K562 (cell line): ENCODE results near the gene OTULINL. TPM values are rescaled to one million over a fixed set of nuclear protein-coding genes. Genes with fewer than 3 reads are reported as not detected.

Experiments used
- CSDE1 ChIP-seq, 2 experiments: fragments of 450-650 bp; IDR thresholded peaks; 2 replicates each; pipeline ENCODE4 v1.6.1; 2016; ENCODE audit warnings: mild to moderate bottlenecking in 1 of 2
- FOS ChIP-seq: IDR thresholded peaks from 3 replicates; pipeline ENCODE4 v1.6.1; 2011; ENCODE audit not compliant: insufficient read length; ENCODE audit errors: extremely low read depth
- WHSC1 ChIP-seq: IDR thresholded peaks from one replicate; pipeline ENCODE4 v1.6.1; 2012; ENCODE audit warnings: low read length, control low read depth, inconsistent platforms
- ZNF431 ChIP-seq: sonication (generic); formaldehyde crosslinking; IDR thresholded peaks from 2 replicates; pipeline ENCODE4 v1.8.0; 2022; ENCODE audit warnings: mild to moderate bottlenecking, missing genetic modification reagents
- ZNF696 ChIP-seq: fragments of 250-450 bp; sonication (Bioruptor Pico); conservative IDR thresholded peaks from 2 replicates; pipeline ENCODE4 v1.4.0; 2020; ENCODE audit warnings: mild to moderate bottlenecking, moderate library complexity
- ZNF780A ChIP-seq: fragments of 250-450 bp; sonication (Bioruptor Pico); IDR thresholded peaks from 2 replicates; pipeline ENCODE4 v1.5.0; 2021; ENCODE audit warnings: mild to moderate bottlenecking
- polyA plus RNA-seq, 8 experiments: library from polyadenylated mRNA; depleted of rRNA in 4 of 8; stranded (reverse) in 5 of 8; unstranded in 3 of 8; fragments of >200 nt; fragmentation: Nextera tagmentation in 2 of 8; fragmentation: Illumina TruSeq in 1 of 8; extraction: Ambion mirVana in 2 of 8; extraction: Trizol in 1 of 8; gene quantifications; 2 replicates each; pipeline versions ENCODE4 v1.2.1 to v1.2.3, GENCODE V29; 2011 to 2014; ENCODE audit warnings: inconsistent platforms in 1 of 8, missing spikeins in 1 of 8
- total RNA-seq, 7 experiments: library from RNA; depleted of rRNA in 6 of 7; stranded (reverse); fragments of >200 nt in 6 of 7; fragmentation: Illumina TruSeq in 2 of 7; extraction: Trizol in 2 of 7; gene quantifications; 2 replicates each; pipeline versions ENCODE4 v1.2.1 to v1.2.3, GENCODE V29; 2011 to 2021; ENCODE audit warnings: low replicate concordance in 1 of 7
- TF ChIP-seq, protein P1 (sequence below): fragments of 250-450 bp; sonication (Bioruptor Pico); IDR thresholded peaks from 2 replicates; pipeline ENCODE4 v1.5.0; 2022; ENCODE audit warnings: mild to moderate bottlenecking
- TF ChIP-seq, protein P2 (sequence below): fragments of 250-450 bp; sonication (Bioruptor Pico); IDR thresholded peaks from 2 replicates; pipeline ENCODE4 v1.4.0; 2020; ENCODE audit warnings: borderline replicate concordance
- TF ChIP-seq, protein P3 (sequence below), 2 experiments: fragments of 450-650 bp in 1 of 2; IDR thresholded peaks; 2 replicates each; pipeline ENCODE4 v1.6.1; 2011 to 2017; ENCODE audit warnings: low read depth in 2 of 2, antibody characterized with exemption in 1 of 2, borderline replicate concordance in 1 of 2, low read length in 1 of 2, mild to moderate bottlenecking in 1 of 2, mixed read lengths in 1 of 2; ENCODE audit not compliant: control insufficient read depth in 1 of 2

The OTULINL gene
- total and polyA plus RNA-seq, 9 of the 15 experiments (the other 6 are each of a cell fraction or from before 2014, with no cell fraction given) = 0.13 to 0.18 TPM; not detected in 7

DNA sequence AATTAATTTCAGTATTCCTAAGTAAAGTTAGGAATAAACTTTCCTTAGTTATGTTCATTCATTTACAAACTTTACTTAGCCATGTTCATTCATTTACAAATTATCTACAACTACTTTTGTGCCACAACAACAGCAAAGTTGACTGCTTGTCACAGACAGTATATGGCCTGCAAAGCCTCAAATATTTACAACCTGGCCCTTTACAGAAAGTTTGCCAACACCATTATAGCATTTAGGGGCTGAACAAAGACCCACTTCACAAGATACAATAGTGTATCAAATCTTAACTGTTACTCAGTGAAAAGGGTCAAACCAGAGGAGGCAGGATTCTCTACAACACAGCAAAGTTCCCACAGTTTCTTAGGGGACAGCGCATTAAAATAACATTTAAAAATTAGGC is 9.7 kb upstream of the OTULINL start (continued):
- no peak for TF ChIP-seq ZNF696 (CRISPR knock-in tag)
- TF ChIP-seq ZNF431 (CRISPR knock-in tag) = no peak
- TF ChIP-seq, protein P1, sequence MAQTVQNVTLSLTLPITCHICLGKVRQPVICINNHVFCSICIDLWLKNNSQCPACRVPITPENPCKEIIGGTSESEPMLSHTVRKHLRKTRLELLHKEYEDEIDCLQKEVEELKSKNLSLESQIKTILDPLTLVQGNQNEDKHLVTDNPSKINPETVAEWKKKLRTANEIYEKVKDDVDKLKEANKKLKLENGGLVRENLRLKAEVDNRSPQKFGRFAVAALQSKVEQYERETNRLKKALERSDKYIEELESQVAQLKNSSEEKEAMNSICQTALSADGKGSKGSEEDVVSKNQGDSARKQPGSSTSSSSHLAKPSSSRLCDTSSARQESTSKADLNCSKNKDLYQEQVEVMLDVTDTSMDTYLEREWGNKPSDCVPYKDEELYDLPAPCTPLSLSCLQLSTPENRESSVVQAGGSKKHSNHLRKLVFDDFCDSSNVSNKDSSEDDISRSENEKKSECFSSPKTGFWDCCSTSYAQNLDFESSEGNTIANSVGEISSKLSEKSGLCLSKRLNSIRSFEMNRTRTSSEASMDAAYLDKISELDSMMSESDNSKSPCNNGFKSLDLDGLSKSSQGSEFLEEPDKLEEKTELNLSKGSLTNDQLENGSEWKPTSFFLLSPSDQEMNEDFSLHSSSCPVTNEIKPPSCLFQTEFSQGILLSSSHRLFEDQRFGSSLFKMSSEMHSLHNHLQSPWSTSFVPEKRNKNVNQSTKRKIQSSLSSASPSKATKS (CRISPR knock-in tag) = no peak
- TF ChIP-seq CSDE1 (IDR thresholded peaks at IDR 0.05) = no peak
- TF ChIP-seq WHSC1 = no peak
- TF ChIP-seq, protein P2, sequence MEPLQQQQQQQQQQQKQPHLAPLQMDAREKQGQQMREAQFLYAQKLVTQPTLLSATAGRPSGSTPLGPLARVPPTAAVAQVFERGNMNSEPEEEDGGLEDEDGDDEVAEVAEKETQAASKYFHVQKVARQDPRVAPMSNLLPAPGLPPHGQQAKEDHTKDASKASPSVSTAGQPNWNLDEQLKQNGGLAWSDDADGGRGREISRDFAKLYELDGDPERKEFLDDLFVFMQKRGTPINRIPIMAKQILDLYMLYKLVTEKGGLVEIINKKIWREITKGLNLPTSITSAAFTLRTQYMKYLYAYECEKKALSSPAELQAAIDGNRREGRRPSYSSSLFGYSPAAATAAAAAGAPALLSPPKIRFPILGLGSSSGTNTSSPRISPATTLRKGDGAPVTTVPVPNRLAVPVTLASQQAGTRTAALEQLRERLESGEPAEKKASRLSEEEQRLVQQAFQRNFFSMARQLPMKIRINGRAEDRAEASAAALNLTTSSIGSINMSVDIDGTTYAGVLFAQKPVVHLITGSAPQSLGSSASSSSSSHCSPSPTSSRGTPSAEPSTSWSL (CRISPR knock-in tag) = no peak
- TF ChIP-seq, protein P3, sequence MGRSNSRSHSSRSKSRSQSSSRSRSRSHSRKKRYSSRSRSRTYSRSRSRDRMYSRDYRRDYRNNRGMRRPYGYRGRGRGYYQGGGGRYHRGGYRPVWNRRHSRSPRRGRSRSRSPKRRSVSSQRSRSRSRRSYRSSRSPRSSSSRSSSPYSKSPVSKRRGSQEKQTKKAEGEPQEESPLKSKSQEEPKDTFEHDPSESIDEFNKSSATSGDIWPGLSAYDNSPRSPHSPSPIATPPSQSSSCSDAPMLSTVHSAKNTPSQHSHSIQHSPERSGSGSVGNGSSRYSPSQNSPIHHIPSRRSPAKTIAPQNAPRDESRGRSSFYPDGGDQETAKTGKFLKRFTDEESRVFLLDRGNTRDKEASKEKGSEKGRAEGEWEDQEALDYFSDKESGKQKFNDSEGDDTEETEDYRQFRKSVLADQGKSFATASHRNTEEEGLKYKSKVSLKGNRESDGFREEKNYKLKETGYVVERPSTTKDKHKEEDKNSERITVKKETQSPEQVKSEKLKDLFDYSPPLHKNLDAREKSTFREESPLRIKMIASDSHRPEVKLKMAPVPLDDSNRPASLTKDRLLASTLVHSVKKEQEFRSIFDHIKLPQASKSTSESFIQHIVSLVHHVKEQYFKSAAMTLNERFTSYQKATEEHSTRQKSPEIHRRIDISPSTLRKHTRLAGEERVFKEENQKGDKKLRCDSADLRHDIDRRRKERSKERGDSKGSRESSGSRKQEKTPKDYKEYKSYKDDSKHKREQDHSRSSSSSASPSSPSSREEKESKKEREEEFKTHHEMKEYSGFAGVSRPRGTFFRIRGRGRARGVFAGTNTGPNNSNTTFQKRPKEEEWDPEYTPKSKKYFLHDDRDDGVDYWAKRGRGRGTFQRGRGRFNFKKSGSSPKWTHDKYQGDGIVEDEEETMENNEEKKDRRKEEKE (IDR thresholded peaks at IDR 0.05; ENCODE audit: borderline replicate concordance in 1 of 2, control insufficient read depth in 1 of 2, low read depth in 2 of 2, low read length in 1 of 2) = no peak
- no peak for TF ChIP-seq ZNF780A (CRISPR knock-in tag)
- no peak for TF ChIP-seq FOS
